HG03571 (cell line): ENCODE measurements around the gene RNF166.

ENCODE experiments used
- ATAC-seq: cut with Tn5 transposase; IDR thresholded peaks from one replicate; pipeline ENCODE4 v1.9.1; 2021; ENCODE audit not compliant: unreplicated experiment

RNF166 gene

DNA sequence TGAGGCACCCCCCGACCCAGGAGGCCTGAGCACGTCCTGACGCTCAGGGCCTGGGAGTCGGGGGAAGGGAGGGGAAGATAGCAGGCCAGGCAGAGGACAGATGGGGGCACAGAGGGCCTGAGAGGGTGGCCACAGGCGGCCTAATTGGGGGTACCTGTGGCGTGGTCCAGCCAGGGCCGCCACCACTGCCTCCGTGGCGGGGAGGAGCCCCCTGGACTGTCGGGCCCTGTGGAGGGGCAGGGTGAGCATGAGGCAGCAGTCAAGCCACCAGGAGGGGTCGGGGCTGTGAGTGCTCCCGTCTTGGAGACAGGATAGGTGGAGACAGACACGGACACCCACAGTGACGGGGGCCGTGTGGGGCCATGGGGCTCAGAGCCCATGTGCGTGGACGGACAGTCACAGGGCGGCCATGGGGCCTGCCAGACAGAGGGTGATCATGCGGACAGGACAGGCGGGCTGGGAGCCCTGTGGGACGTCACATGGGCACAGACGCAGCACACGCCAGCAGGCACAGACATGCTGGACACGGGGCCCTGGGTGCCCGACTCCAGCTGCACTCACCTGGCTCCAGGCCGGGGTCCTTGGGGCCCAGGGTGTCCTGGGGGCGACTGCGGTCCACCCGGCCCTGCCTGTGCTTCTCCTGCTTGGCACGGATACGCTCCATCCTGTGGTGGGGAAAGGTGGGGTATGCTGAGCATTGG, 18.8 kb upstream of the RNF166 start:
- ATAC-seq: no peak

DNA sequence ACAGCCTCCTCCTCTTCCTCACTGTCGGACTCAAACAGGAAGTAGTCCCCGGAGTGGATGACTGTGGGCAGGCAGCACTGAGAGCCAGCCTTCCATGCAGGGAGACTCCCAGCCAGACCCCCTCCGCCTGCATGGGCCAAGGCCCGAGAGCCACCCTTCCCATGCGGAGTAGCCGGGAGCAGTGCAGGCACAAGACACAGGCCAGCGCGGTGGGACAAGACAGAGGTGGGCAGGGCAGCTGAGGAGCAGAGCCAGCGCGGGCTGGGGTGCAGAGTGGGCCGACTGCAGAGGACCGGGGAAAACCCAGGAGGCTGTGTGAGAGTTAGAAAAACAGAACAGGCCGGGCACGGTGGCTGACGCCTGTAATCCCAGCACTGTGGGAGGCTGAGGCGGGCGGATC, 17.7 kb upstream of the RNF166 start:
- no peak for ATAC-seq

DNA sequence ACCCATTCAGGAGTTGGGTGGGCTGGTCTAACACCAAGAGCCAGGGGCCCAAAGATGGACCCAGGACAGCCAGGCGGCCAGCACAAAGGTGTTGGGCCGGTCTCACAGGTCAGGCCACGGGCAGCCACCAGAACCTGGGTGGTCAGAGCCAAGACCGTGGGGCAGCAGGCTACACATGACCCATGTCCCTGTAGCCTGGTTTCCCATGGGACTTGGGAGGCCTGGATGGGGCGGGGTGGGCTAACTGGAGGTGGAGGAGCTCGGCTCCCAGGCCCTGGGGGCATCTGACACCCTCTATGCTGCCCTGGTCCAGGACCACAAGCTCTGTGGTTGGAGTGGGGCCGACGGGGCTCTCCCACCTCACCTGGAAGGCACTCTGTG, 17.3 kb upstream of the RNF166 start:
- no peak for ATAC-seq

DNA sequence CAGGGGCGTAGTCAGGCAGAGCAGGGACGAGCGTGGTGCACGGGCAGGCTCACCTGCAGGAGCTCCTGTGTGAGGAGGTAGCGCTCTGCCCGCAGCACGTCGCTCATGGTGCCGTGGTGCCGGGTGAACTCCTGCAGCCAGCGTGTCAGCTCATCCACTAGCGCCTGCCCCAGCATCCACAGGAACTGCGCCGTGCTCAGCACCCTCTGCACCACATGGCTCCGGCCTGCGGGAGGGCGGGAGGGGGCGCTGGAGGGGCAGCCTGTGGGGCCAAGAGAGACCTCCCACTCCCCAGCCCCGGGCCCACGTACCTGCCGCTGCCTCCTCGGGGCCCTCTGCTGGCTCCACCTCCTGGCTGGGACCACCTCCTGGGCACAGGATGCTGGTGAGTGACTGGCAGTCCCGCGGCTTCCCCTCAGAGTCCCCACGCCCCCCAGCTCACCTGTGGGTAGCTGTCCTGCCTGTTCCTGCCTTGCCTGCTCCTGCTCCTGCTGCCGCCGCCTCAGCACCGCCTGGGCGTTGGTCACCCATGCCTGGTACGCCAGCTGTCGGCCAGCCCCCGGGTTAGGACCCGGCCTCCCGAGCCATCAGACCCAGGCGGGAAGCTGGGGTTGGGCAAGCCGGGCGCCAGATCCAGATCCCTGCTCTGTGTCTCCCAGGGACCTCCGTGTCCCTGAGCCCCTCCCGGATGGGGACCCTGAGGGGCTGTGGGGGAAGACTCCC, 16.7 kb upstream of the RNF166 start:
- ATAC-seq: no peak

DNA sequence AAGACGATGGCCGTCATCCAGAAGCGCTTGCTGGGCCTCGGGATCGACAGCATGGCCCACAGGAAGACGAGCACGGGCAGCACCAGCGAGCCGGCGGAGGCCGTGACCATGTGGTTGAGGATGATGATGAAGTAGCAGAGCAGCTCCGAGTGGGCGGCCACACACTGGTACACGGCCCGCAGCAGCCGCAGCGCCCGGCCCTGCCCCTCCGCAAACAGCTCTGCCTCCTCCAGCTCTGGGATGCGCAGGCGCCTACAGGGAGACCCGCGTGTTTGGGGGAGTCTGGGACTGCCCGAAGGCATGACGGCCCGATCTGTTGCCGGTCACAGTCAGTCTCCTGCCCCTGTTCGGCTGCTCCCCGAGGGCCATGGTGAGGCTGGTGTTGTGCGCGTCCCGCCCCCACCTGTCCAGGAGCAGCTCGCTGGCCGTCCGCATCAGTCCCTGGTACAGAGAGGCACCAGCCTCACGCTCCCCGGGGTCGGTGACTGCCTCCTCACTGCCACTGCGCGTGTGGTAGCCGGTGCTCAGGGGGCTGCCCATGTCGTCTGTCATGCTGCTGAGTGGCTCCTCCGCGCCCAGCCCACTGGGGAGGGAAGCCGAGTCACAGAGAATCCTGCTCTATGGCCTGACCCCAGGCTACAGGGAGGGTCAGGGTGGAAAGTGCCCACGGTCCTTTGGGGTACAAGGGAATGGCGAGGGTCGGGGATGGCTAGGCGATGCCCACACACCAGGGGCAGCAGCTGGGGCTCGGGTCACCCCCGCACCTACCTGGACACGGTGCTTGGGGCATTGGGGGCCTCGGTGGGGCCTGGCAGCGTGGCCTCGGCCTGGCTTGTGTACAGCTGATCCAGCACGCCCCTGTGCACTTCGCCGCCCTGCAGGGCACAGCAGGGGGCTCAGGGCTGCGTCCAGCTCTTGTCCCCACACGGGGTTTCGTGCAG, 15.9 kb upstream of the RNF166 start:
- ATAC-seq: no peak

DNA sequence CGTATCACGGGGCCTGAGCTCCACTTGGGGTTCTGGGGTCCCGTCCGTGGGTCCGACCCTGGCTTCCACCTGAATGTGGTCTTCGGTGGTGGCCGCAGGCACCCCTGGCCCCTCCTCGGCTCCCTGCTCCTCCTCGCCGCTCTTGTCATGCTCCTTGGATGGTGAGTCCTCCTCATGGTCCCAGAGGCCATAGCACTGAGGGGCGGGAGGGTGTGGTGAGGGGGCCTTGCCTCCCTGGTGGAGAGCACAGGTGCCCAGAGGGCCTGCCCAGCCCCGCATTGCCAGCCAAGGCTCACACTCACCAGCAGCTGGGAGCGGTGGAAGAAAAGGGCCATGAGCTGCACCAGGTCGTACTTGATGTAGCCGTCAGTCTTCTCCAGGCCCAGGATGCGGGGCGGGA, 15.0 kb upstream of the RNF166 start:
- no peak for ATAC-seq

DNA sequence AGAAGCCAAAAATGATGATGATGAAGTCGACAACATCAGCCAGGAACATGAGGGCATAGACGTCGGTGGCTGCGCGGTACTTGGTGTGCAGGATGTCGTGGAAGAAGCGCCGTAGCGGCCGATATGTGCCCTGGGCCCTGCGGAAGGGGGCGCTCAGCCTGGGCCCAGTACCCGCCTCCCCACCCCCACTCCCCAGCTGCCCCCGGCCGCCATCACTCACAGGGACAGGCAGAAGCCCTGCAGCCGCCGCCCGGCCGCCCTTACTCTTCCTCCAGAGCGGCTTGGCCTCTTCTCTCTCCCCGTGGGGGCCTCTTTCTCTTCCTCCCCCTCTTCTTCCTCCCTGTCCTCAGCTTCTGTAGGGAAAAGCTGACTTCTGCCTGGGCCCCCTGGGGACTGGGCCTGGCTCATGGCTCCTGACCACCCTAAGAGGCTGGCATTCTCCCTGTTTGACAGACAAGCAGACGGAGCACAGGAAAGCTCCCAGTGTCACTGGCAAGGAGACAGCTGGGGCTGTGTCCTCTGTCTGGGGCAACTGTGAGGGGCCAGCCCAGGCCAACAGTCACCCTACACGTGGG, 14.3 kb upstream of the RNF166 start:
- ATAC-seq: no peak

DNA sequence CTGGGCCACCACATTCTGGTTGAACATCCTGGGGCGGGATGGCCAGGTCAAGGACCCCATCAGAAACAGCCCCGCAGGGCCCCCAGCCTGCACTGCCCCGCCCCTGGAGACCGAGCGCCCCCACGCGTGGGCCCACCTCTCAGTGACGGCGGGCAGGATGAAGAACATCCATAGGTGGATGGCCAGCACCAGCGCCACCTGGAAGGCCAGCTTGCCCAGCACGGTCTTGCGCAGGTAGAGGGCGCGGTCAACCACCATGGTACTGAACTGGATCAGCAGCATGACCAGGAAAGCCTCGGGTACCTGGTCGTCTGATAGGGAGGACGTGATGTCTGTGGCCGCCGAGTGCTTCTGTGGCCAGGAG, 13.7 kb upstream of the RNF166 start:
- no peak for ATAC-seq

DNA sequence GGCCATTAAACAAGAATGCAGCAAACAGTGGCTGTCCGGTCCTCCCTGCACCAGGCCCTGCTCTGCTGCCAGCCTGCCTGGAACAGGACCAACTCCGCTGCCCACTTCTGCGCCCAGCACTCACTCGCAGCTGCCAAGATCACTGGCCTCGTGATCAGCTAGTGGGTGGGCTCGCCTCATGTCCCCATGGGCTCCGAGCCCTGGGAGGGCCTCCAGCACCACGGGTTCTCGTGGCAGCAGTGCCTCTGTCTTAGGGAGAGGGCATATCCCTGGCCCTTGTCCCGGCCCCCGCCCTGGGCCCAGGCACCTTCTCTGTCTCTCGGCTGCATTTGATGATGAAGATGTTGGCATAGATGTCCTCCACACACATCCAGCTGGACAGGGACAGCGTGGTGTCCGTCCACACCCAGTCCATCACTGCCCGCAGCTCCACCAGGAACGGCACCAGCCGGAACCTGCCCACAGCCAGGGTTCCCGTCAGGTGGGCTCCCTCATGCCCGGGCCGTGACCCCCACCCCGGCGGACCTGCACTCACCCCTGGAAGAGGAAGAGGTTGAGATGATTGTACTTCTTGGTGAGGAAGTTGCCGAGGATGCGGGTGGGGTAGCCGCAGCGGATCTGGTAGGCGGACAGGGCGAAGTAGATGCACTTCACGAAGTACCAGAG, 13.2 kb upstream of the RNF166 start:
- no peak for ATAC-seq

DNA sequence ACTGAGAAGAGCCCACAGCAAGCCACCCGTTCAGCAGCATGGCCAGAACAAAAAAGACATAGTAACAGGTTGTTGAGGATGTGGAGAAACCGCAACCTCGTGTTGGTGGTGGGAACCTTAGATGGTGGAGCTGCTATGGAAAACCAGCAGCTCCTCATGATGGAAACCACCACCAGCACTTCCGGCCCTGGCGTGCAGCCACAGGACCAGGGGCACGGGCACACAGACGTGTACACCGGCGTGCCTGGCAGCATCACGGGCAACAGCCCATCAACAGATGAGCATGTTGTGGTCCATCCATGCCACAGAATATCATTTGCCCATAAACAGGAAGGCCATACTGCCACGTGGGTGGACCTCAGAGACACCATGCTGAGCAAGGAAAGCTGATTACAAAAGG, 12.0 kb upstream of the RNF166 start:
- ATAC-seq: no peak

DNA sequence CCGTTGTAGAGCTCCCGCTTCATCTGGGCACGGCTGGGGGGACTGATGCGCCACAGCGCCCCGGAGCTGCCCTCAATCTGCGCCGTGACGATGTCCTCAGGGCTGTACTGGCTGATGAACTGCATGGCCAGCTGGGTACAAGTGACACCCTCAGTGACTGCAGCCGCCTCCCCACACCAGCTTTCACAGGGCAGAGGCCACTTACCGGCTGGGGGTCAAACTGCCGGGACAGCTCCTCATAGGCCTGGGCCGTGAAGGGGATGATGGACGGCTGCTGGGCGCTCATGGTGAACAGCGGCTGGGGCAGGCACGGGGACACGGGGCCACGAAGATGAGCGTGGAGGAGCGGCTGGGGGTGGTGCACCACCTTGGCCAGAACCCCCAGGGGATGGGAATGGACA, 10.4 kb upstream of the RNF166 start:
- no peak for ATAC-seq

DNA sequence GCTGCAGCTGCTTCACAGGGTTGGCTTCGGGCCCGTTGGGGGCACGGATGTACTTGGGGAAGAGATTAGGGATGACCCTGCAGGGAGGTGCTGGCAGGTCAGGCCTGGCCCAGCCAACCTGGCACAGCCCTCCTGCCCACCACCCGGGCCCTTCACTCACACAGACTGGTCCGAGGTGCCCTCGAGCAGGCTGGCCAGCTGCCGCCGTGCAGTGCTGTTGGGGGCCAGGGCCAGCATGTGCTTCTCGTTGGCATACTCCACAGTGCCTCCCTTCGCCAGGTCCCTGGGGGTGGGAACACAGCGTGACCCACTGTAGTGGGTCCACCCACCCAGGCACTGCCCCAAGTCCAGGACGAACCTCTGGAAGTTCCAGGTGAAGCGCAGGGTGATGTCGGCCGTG, 10.0 kb upstream of the RNF166 start:
- no peak for ATAC-seq

DNA sequence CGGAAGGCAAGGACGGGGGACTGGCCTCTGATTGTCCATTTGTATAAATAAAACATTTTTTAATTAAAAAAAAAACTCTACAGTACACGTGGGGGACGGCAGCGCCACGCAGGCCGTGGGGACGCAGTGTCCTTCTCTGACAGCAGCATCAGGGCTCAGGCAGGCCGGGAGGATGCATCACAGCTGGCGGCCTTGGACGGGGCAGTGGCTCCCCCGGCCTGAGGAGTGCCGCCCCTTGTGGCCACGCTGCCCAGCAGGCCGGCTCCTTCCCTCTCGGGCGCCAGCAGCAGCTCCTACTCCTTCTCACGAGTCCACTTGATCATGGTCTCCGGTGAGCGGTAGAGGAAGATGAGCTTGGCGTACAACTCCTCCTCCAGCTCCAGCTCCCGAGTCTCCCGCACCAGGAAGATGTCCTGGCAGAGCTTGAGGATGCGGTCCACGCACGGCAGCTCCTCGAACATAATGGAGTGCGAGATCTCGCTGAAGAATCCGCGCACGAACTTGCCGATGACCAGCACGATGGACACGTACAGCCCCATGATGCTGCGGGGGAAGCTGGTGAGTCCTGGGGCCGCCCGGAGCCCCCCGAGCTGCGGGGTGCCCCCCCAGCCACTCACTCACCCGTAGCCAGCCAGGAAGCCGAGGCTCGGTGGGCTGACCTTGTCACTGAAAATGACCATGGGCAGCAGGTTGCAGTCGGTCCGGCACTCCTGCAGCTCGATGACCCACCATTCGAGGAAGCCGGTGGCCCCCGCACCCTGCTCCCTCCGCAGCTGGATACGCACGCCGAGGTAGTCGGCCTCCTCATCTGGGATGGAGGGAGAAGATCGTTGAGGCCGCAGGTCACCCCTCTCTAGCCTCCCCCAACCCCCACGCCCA, 9.3 kb upstream of the RNF166 start:
- no peak for ATAC-seq

DNA sequence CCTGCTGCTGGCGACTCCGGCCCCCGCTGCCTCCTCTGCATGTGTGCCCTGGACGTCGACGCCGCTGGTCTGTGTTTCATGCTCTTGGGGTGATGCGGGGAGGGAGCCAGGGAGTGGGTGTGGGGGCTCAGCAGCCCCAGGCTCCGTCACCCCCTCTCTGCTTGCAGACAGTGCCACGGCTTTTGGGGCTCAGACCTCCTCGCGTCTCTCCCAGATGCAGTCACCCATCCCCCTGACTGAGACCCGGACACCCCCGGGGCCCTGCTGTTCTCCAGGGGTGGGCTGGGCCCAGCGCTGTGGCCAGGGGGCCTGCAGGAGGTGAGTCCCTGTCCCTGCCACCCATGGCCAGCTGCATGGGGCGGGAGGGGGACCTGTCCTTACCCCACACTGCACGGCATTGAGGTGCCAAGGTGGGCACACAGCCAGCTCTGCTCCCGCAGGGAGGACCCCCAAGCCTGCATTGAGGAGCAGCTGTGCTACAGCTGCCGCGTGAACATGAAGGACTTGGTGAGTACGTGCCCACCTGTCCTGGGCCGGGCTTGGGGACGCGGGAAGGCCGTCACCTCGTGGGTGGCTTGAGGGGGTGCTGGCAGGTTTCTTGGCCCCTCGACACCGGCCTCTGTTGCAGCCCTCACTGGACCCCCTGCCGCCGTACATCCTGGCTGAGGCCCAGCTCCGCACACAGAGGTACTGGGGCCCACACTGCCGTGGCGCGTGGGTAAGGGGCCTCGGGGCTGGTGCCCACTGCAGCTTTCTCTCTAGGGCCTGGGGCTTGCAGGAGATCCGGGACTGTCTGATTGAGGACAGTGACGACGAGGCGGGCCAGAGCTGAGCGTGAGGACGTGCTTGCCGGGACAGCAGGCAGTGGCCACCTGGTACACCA, 8.5 kb upstream of the RNF166 start:
- ATAC-seq: no peak

DNA sequence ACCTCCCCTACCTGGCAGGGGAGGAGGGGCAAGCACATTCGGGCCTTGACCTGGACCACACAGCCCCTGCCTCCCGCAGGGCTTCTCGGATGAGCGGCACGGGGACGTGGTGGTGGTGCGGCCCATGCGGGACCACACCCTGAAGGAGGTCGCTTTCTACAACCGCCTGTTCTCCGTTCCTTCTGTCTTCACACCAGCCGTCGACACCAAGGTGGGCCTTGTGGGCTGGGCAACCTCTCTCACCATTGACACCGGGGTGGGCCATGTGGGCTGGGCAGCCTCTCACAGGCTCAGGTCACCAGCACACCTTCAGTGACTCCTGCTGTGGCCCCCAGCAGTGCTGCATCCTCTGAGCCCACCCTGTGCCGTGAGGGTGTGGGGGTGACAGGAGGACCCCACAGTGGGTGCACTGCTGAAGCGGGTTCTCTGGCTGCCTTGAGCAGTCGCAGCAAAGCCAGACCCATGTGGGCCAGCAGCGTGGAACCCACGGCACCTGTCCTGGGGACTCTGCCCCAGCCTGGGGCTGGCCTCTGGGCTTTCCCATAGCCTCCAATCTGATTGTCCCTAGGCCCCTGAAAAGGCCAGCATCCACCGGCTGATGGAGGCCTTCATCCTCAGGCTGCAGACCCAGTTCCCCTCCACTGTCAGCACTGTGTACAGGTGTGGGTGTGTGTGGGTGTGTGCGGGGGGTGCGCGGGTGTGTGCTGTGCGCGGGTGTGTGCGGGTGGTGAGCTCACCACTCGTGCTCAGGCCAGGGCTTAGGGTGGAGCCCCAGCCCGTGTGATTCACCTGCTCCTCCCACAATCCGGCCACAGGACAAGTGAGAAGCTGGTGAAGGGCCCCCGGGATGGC, 7.6 kb upstream of the RNF166 start:
- no peak for ATAC-seq

DNA sequence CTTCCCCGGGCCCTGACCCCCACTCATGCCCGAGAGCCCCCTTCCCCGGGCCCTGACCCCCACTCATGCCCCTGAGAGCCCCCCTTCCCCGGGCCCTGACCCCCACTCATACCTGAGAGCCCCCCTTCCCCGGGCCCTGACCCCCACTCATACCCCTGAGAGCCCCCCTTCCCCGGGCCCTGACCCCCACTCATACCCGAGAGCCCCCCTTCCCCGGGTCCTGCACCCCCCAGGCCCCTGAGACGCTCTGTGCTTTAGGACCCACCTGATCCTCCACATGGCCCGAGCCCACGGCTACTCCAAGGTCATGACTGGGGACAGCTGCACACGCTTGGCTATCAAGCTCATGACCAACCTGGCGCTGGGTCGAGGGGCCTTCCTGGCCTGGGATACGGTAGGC, 6.8 kb upstream of the RNF166 start:
- no peak for ATAC-seq

DNA sequence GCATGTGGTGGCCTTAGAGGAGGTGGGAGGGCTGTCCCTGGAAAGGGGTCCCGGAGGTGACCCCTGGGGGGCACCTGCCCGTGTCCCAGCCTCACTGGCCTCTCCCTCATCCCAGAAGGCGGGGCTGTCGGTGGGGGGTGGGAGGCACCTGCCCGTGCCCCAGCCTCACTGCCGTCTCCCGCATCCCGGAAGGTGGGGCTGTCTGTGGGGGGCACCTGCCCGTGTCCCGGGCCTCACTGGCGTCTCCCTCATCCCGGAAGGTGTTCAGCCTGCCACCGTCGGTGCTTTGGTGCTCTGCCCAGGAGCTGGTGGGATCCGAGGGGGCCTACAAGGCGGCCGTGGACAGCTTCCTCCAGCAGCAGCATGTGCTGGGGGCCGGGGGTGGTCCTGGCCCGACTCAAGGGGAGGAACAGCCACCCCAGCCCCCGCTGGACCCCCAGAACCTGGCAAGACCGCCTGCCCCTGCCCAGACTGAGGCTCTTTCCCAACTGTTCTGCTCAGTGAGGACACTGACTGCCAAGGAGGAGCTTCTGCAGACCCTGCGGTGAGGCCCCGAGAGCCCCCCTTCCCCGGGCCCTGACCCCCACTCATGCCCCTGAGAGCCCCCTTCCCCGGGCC, 6.3 kb upstream of the RNF166 start:
- ATAC-seq: no peak
